ENCODE measurements around the gene WDFY3.
"Not testable (repeated sequence)": the region's sequence is repeated elsewhere in the genome, so short reads cannot be mapped to it uniquely, and the experiment has no call there.

The WDFY3 gene

GRCh38 chr4:84857296-84857695 is 109.2 kb downstream of the WDFY3 start:
- no peak for DNase-seq (ENCODE audit: low read depth in 1 of 2, low spot score in 1 of 2)

- no peak for DNase-seq (ENCODE audit: low read depth in 1 of 2, low spot score in 1 of 2)
Observed at GRCh38 chr4:84856468-84857049, 109.9 kb downstream of the WDFY3 start.

- DNase-seq (ENCODE audit: low read depth in 1 of 2, low spot score in 1 of 2) = no peak
Observed at GRCh38 chr4:84855774-84856173, 110.7 kb downstream of the WDFY3 start.

- DNase-seq (ENCODE audit: low read depth in 1 of 2, low spot score in 1 of 2) = no peak
Observed at GRCh38 chr4:84852081-84852480, 114.4 kb downstream of the WDFY3 start.

GRCh38 chr4:84849051-84849640 is 117.3 kb downstream of the WDFY3 start:
- no peak for DNase-seq (ENCODE audit: low read depth in 1 of 2, low spot score in 1 of 2)

GRCh38 chr4:84848432-84848831 is 118.1 kb downstream of the WDFY3 start:
- no peak for DNase-seq (ENCODE audit: low read depth in 1 of 2, low spot score in 1 of 2)

- DNase-seq (ENCODE audit: low read depth in 1 of 2, low spot score in 1 of 2) = no peak
Observed at GRCh38 chr4:84847978-84848377, 118.5 kb downstream of the WDFY3 start.

- no peak for DNase-seq (ENCODE audit: low read depth in 1 of 2, low spot score in 1 of 2)
Observed at GRCh38 chr4:84846985-84847384, 119.5 kb downstream of the WDFY3 start.

GRCh38 chr4:84841435-84841834 is 125.1 kb downstream of the WDFY3 start:
- DNase-seq (ENCODE audit: low read depth in 1 of 2, low spot score in 1 of 2) = no peak

- no peak for DNase-seq (ENCODE audit: low read depth in 1 of 2, low spot score in 1 of 2)
Observed at GRCh38 chr4:84837751-84838150, 128.7 kb downstream of the WDFY3 start.

- DNase-seq (ENCODE audit: low read depth in 1 of 2, low spot score in 1 of 2) = not testable (repeated sequence)
Observed at GRCh38 chr4:84829633-84830032, 136.9 kb downstream of the WDFY3 start.

GRCh38 chr4:84826681-84827080 is 139.8 kb downstream of the WDFY3 start:
- DNase-seq (ENCODE audit: low read depth in 1 of 2, low spot score in 1 of 2) = no peak

- no peak for DNase-seq (ENCODE audit: low read depth in 1 of 2, low spot score in 1 of 2)
Observed at GRCh38 chr4:84825701-84826341, 140.7 kb downstream of the WDFY3 start.

GRCh38 chr4:84821064-84821463 is 145.4 kb downstream of the WDFY3 start:
- DNase-seq (ENCODE audit: low read depth in 1 of 2, low spot score in 1 of 2) = no peak

GRCh38 chr4:84814094-84814750 is 152.3 kb downstream of the WDFY3 start:
- no peak for DNase-seq (ENCODE audit: low read depth in 1 of 2, low spot score in 1 of 2)

GRCh38 chr4:84809946-84810345 is 156.5 kb downstream of the WDFY3 start:
- DNase-seq (ENCODE audit: low read depth in 1 of 2, low spot score in 1 of 2) = no peak

GRCh38 chr4:84808332-84808731 is 158.2 kb downstream of the WDFY3 start:
- DNase-seq (ENCODE audit: low read depth in 1 of 2, low spot score in 1 of 2) = no peak

GRCh38 chr4:84806541-84806940 is 159.9 kb downstream of the WDFY3 start:
- DNase-seq (ENCODE audit: low read depth in 1 of 2, low spot score in 1 of 2) = not testable (repeated sequence)

GRCh38 chr4:84804136-84804535 is 162.4 kb downstream of the WDFY3 start:
- DNase-seq (ENCODE audit: low read depth in 1 of 2, low spot score in 1 of 2) = no peak

GRCh38 chr4:84803720-84804119 is 162.8 kb downstream of the WDFY3 start:
- DNase-seq (ENCODE audit: low read depth in 1 of 2, low spot score in 1 of 2) = no peak

GRCh38 chr4:84803116-84803515 is 163.4 kb downstream of the WDFY3 start:
- no peak for DNase-seq (ENCODE audit: low read depth in 1 of 2, low spot score in 1 of 2)

GRCh38 chr4:84800256-84800655 is 166.2 kb downstream of the WDFY3 start:
- DNase-seq (ENCODE audit: low read depth in 1 of 2, low spot score in 1 of 2) = no peak

Measured in activated CD4-positive, alpha-beta T cell treated with anti-CD3 and anti-CD28 coated beads, Interleukin-2, amount 50 U/mL, for 24 hours (primary cell).